AML-193 (cell line): ENCODE measurements around the gene ARID1A.

Experiments used
- DNase-seq, 2 experiments: peaks; one replicate each; lab custom pipeline; 2025; lab: John Stamatoyannopoulos, UW

The ARID1A gene

GRCh38 chr1:26827663-26828062, 131.8 kb downstream of the ARID1A start:
- DNase-seq = no peak

GRCh38 chr1:26828411-26828991, 132.7 kb downstream of the ARID1A start:
- peak in 1 of 2 experiments; percentile 28 for DNase-seq

- DNase-seq = no peak
Observed at GRCh38 chr1:26829184-26829911, 133.5 kb downstream of the ARID1A start.

- DNase-seq = no peak
Observed at GRCh38 chr1:26831059-26831458, 135.2 kb downstream of the ARID1A start.
